ENCODE results near the gene SUPT6H. TPM values are rescaled to one million over a fixed set of nuclear protein-coding genes. Genes with fewer than 3 reads are reported as not detected.

Gene SUPT6H
- total and polyA plus RNA-seq, 2 of the 8 experiments (the other 6 are each of a cell fraction or from before 2014, with no cell fraction given): 32.0 to 59.9 TPM

- TF ChIP-seq CHD7 (IDR thresholded peaks at IDR 0.05; ENCODE audit: insufficient replicate concordance, low read length) (no peak), JUND (IDR thresholded peaks at IDR 0.05; ENCODE audit: low read length) (peak; percentile 68), POU5F1 (IDR thresholded peaks at IDR 0.05; ENCODE audit: low read depth, low read length) (no peak), CREB1 (IDR thresholded peaks at IDR 0.05) (peak; percentile 65; the same call in 1 of the 2 replicates), NRF1 (IDR thresholded peaks at IDR 0.05; ENCODE audit: low read depth, low read length) (no peak), ZNF274 (IDR thresholded peaks at IDR 0.05; ENCODE audit: borderline replicate concordance, extremely low read depth, low read length) (no peak), RXRA (IDR thresholded peaks at IDR 0.05; ENCODE audit: insufficient read depth, low read depth, low read length) (no peak), CBX8 (IDR thresholded peaks at IDR 0.05; ENCODE audit: borderline replicate concordance, low read depth, low read length) (no peak), SIRT6 (IDR thresholded peaks at IDR 0.05; ENCODE audit: low read length) (no peak), BRCA1 (IDR thresholded peaks at IDR 0.05; ENCODE audit: low read depth, low read length) (no peak), CHD1 (IDR thresholded peaks at IDR 0.05; ENCODE audit: low read depth, low read length) (no peak)
Observed at GRCh38 chr17:28750178-28751047, 88.4 kb downstream of the SUPT6H start (continued).

All from H1 (cell line).